PC-9 (cell line): ENCODE results near the gene DSCAM. TPM values are rescaled to one million over a fixed set of nuclear protein-coding genes. Genes with fewer than 3 reads are reported as not detected.

Experiments
- BruUV-seq: library from RNA; stranded (reverse); fragments of 400-500 nt; replicated peaks from 2 replicates; lab custom pipeline; 2021; lab: Mats Ljungman, UMichigan
- CTCF ChIA-PET: fragments of 300-600 bp; sonication (Branson Sonifier 250); formaldehyde crosslinking; loops from one replicate; lab custom pipeline; 2022; ENCODE audit warnings: antibody characterized with exemption; lab: Charles Lee
- POLR2A ChIA-PET: fragments of 300-600 bp; sonication (Branson Sonifier 250); formaldehyde crosslinking; loops from one replicate; lab custom pipeline; 2022; ENCODE audit warnings: antibody characterized with exemption; ENCODE audit not compliant: unreplicated experiment; lab: Charles Lee
- DNase-seq, 2 experiments: peaks; one replicate each; pipeline versions ENCODE4 v3.0.0 to v3.0.0-alpha.2; 2015 to 2022; ENCODE audit warnings: mixed read lengths in 1 of 2
- H2AFZ ChIP-seq: fragments of 200-600 bp; sonication (generic); 2 replicates; pipeline ENCODE4 v1.8.1; 2017; ENCODE audit warnings: antibody characterized with exemption
- H3F3A ChIP-seq: fragments of 200-600 bp; sonication (generic); 2 replicates; pipeline ENCODE4 v1.8.1; 2017; ENCODE audit warnings: antibody characterized with exemption, mild to moderate bottlenecking, low read depth; ENCODE audit not compliant: insufficient read depth
- H3K27ac ChIP-seq: fragments of 200-600 bp; sonication (generic); 2 replicates; pipeline ENCODE4 v1.6.1; 2016; ENCODE audit warnings: mixed run types
- H3K27me3 ChIP-seq: fragments of 200-600 bp; sonication (generic); 2 replicates; pipeline ENCODE4 v1.6.1; 2016; ENCODE audit warnings: low read depth, mixed run types; ENCODE audit not compliant: insufficient read depth
- H3K36me3 ChIP-seq: fragments of 200-600 bp; sonication (generic); 2 replicates; pipeline ENCODE4 v1.6.1; 2016; ENCODE audit warnings: low read depth, mixed run types
- H3K4me1 ChIP-seq: fragments of 200-600 bp; sonication (generic); replicated peaks from 2 replicates; pipeline ENCODE4 v1.6.1; 2016; ENCODE audit warnings: mixed run types; ENCODE audit not compliant: insufficient read depth
- H3K4me2 ChIP-seq: fragments of 200-600 bp; sonication (generic); 2 replicates; pipeline ENCODE4 v1.6.1; 2017; ENCODE audit warnings: mixed run types
- H3K4me3 ChIP-seq: fragments of 200-600 bp; sonication (generic); 2 replicates; pipeline ENCODE4 v1.6.1; 2016; ENCODE audit warnings: mixed run types
- H3K79me2 ChIP-seq: fragments of 200-600 bp; sonication (generic); 2 replicates; pipeline ENCODE4 v1.6.1; 2017; ENCODE audit warnings: low read depth, mixed run types
- H3K9me2 ChIP-seq: fragments of 200-600 bp; sonication (generic); 2 replicates; pipeline ENCODE4 v1.8.1; 2017; ENCODE audit warnings: mild to moderate bottlenecking; ENCODE audit not compliant: insufficient read depth
- H3K9me3 ChIP-seq: fragments of 200-600 bp; sonication (generic); 2 replicates; pipeline ENCODE4 v1.8.1; 2016; ENCODE audit warnings: low read depth; ENCODE audit not compliant: insufficient read depth
- H4K20me1 ChIP-seq: fragments of 200-600 bp; sonication (generic); 2 replicates; pipeline ENCODE4 v1.8.1; 2017; ENCODE audit not compliant: insufficient read depth
- CTCF ChIP-seq: fragments of 200-600 bp; sonication (generic); conservative IDR thresholded peaks from 2 replicates; pipeline ENCODE4 v1.6.1; 2017; ENCODE audit warnings: mixed run types, antibody characterized with exemption, mild to moderate bottlenecking, moderate library complexity
- EZH2 ChIP-seq: fragments of 200-600 bp; sonication (generic); IDR thresholded peaks from 2 replicates; pipeline ENCODE4 v1.8.0; 2017; ENCODE audit warnings: antibody characterized with exemption, low read depth
- intact Hi-C: fragments of 100-400 bp; cut with micrococcal nuclease; formaldehyde crosslinking; loops from one replicate; pipeline ENCODE4 v1.10.0; 2022; ENCODE audit not compliant: unreplicated experiment
- total RNA-seq: library from RNA; stranded (reverse); gene quantifications from 2 replicates; pipeline ENCODE4 v1.2.3, GENCODE V29; 2021

Gene DSCAM
- total RNA-seq, 1 experiment from 2014 or later, result not detected

GRCh38 chr21:40408561-40408960 lies 438.4 kb downstream of the DSCAM start:
- Histone ChIP-seq H3K27ac (no peak overlapping the region), H3K79me2 (no peaks in the 10 kb centered on the region), H3K4me2 (no peak overlapping the region), H2AFZ (no peak overlapping the region), H3F3A (no peaks in the 10 kb centered on the region), H3K4me1 (no peaks in the 10 kb centered on the region), H3K9me2 (no peaks in the 10 kb centered on the region), H4K20me1 (no peaks in the 10 kb centered on the region), H3K27me3 (no peaks in the 10 kb centered on the region), H3K9me3 (no peaks in the 10 kb centered on the region), H3K36me3 (no peaks in the 10 kb centered on the region), H3K4me3 (no peak overlapping the region)
- ChIA-PET CTCF (no interaction called here), POLR2A (no interaction called here)
- no peak for TF ChIP-seq CTCF
- no peak for TF ChIP-seq EZH2
- intact Hi-C loops, result no loop called here
- BruUV-seq, result no TSS peak
- DNase-seq, result no peak

- Histone ChIP-seq H3K4me3 (no peak overlapping the region), H4K20me1 (no peaks in the 10 kb centered on the region), H2AFZ (no peak overlapping the region), H3K27ac (no peak overlapping the region), H3K4me2 (no peak overlapping the region), H3K9me2 (no peaks in the 10 kb centered on the region), H3K36me3 (no peaks in the 10 kb centered on the region), H3K79me2 (no peaks in the 10 kb centered on the region), H3F3A (no peaks in the 10 kb centered on the region), H3K9me3 (no peaks in the 10 kb centered on the region), H3K4me1 (no peaks in the 10 kb centered on the region), H3K27me3 (no peaks in the 10 kb centered on the region)
- TF ChIP-seq EZH2 (no peak), CTCF (no peak)
- BruUV-seq, result no TSS peak
- POLR2A ChIA-PET, result no interaction called here
- no peak for DNase-seq
- intact Hi-C loops, result no loop called here
- CTCF ChIA-PET, result no interaction called here
Observed at GRCh38 chr21:40404396-40404800, 442.6 kb downstream of the DSCAM start.

GRCh38 chr21:40402884-40403582 lies 443.9 kb downstream of the DSCAM start:
- Histone ChIP-seq H3K27ac (no peak overlapping the region), H3K36me3 (no peaks in the 10 kb centered on the region), H3K79me2 (no peaks in the 10 kb centered on the region), H3K4me1 (no peaks in the 10 kb centered on the region), H3K9me3 (no peaks in the 10 kb centered on the region), H3K4me3 (no peak overlapping the region), H4K20me1 (no peaks in the 10 kb centered on the region), H2AFZ (no peak overlapping the region), H3K9me2 (no peaks in the 10 kb centered on the region), H3K27me3 (no peaks in the 10 kb centered on the region), H3K4me2 (no peak overlapping the region), H3F3A (no peaks in the 10 kb centered on the region)
- BruUV-seq, result no TSS peak
- POLR2A ChIA-PET, result no interaction called here
- intact Hi-C loops, result no loop called here
- no peak for TF ChIP-seq CTCF
- TF ChIP-seq EZH2, result no peak
- DNase-seq, result no peak
- CTCF ChIA-PET, result no interaction called here
